Prostate gland (tissue), 2 donors: ENCODE results near the gene MDGA2. TPM values are rescaled to one million over a fixed set of nuclear protein-coding genes. Genes with fewer than 3 reads are reported as not detected.

Experiments used
- DNase-seq: peaks from one replicate; pipeline ENCODE4 v3.0.0-alpha.2; 2019; ENCODE audit warnings: low spot score
- H3K27ac ChIP-seq, 2 donors: fragments of 200-600 bp; sonication (generic); 2 replicates each; pipeline ENCODE4 v1.5.1; 2017 to 2019
- H3K27me3 ChIP-seq: fragments of 200-600 bp; sonication (generic); replicated peaks from 2 replicates; pipeline ENCODE4 v1.5.1; 2019; ENCODE audit not compliant: insufficient read depth
- H3K36me3 ChIP-seq, 2 donors: fragments of 200-600 bp; sonication (generic); 1 replicate in 1 of 2; 2 replicates in 1 of 2; pipeline versions ENCODE4 v1.5.1 to v1.8.1; 2017 to 2019
- H3K4me1 ChIP-seq: fragments of 200-600 bp; sonication (generic); replicated peaks from 2 replicates; pipeline ENCODE4 v1.5.1; 2019
- H3K4me3 ChIP-seq, 2 donors: fragments of 200-600 bp; sonication (generic); 2 replicates each; pipeline ENCODE4 v1.5.1; 2017 to 2019
- H3K9me3 ChIP-seq: fragments of 200-600 bp; sonication (generic); 2 replicates; pipeline ENCODE4 v1.5.1; 2017
- POLR2A ChIP-seq: fragments of 450-650 bp; IDR thresholded peaks from one replicate; pipeline ENCODE4 v1.6.1; 2016; ENCODE audit warnings: antibody characterized with exemption, mild to moderate bottlenecking
- POLR2AphosphoS5 ChIP-seq: sonication (generic); formaldehyde crosslinking; IDR thresholded peaks from one replicate; pipeline ENCODE4 v1.6.1; 2017; ENCODE audit warnings: antibody characterized with exemption
- WGBS: methylation state at CpG from one replicate; pipeline ENCODE4 v1.1.5; 2018; 5-methylcytosine and 5-hydroxymethylcytosine counted together
- intact Hi-C: fragments of 100-400 bp; cut with DNase I; formaldehyde crosslinking; loops from one replicate; pipeline ENCODE4 v1.14.2; 2022
- total RNA-seq, 2 donors: library from RNA; depleted of rRNA; stranded (reverse); fragments of >200 nt; gene quantifications; one replicate each; pipeline ENCODE4 v1.1.0, GENCODE V29; 2016
- TF ChIP-seq, protein P1 (sequence below), 4 experiments: fragments of 200-600 bp in 2 of 4; fragments of 450-650 bp in 2 of 4; sonication (generic) in 2 of 4; IDR thresholded peaks; 1 replicate in 3 of 4; 2 replicates in 1 of 4; pipeline ENCODE4 v1.5.1; 2016 to 2019; ENCODE audit warnings: antibody characterized with exemption in 4 of 4, mild to moderate bottlenecking in 2 of 4, moderate library complexity in 2 of 4

The MDGA2 gene
- total RNA-seq, 2 donors from 2014 or later = 2.1 TPM; not detected in 1

DNA sequence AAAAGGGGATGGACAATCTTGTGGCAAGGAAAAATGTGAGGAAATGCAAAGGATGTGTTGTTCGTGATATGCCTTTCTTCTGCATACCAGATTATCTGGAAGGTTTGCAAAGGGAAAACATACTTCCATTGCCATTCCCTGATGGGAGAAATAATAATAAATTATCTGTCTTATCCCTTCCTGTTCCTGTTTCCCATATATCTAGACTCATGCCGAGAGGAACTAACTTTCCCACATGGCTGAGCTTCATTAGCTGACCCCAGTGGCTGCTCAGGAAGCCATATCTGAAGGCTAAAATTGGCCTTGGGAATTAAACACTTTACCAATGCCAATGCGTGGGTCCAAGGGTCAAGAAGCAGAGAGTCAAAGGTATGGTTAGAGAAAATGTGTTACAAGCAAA lies 439.8 kb downstream of the MDGA2 start:
- no peak for DNase-seq
- H3K4me1 ChIP-seq = no peaks in the 10 kb centered on the region
- H3K4me3 ChIP-seq = no peak overlapping the region
- WGBS = 88% methylated on average over 3 of the region's 3 CpGs
- intact Hi-C loops = no loop called here
- H3K27ac ChIP-seq = no peak overlapping the region
- no peaks in the 10 kb centered on the region for H3K36me3 ChIP-seq
- no peak for TF ChIP-seq POLR2A
- TF ChIP-seq, protein P1, sequence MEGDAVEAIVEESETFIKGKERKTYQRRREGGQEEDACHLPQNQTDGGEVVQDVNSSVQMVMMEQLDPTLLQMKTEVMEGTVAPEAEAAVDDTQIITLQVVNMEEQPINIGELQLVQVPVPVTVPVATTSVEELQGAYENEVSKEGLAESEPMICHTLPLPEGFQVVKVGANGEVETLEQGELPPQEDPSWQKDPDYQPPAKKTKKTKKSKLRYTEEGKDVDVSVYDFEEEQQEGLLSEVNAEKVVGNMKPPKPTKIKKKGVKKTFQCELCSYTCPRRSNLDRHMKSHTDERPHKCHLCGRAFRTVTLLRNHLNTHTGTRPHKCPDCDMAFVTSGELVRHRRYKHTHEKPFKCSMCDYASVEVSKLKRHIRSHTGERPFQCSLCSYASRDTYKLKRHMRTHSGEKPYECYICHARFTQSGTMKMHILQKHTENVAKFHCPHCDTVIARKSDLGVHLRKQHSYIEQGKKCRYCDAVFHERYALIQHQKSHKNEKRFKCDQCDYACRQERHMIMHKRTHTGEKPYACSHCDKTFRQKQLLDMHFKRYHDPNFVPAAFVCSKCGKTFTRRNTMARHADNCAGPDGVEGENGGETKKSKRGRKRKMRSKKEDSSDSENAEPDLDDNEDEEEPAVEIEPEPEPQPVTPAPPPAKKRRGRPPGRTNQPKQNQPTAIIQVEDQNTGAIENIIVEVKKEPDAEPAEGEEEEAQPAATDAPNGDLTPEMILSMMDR (IDR thresholded peaks at IDR 0.05) = no peak
- no peak for TF ChIP-seq POLR2AphosphoS5
- H3K9me3 ChIP-seq = no peaks in the 10 kb centered on the region
- H3K27me3 ChIP-seq = no peaks in the 10 kb centered on the region

DNA sequence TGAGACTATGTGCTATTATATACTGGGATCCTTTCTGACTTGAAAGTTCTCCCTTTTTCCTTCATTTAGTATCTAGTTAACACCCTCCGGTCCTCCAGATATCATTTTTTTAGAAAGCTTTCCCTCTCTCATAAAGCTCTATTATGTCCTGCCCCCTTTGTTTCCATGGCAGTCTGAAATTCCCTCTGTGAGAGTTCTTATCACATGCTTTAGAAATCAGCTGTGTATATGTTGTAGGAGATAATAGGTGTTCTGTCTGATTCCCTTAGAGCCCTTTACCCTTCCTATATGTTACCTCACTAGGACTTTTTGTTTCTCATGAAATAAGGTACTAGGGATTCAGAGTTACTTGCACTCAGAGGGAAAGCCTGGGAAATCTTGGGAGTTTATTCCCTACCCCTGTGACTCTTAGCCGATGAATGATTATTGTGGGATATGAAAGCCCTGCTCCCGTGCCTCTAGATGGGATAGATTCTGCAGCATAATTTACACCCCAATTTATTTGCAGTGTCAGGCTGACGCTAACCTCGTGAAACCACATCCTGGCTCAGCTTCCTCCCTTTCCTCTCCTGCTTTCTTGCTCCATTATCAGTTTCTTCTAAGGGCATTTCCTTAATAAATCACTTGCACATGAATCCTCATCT lies 448.4 kb downstream of the MDGA2 start:
- TF ChIP-seq, protein P1 (IDR thresholded peaks at IDR 0.05) = no peak
- TF ChIP-seq POLR2A = no peak
- TF ChIP-seq POLR2AphosphoS5 = no peak
- no peak overlapping the region for H3K27ac ChIP-seq
- no peak overlapping the region for H3K4me3 ChIP-seq
- 56% methylated on average over 5 of the region's 5 CpGs for WGBS
- intact Hi-C loops = no loop called here
- no peak for DNase-seq
- no peaks in the 10 kb centered on the region for H3K27me3 ChIP-seq
- no peaks in the 10 kb centered on the region for H3K4me1 ChIP-seq
- no peaks in the 10 kb centered on the region for H3K9me3 ChIP-seq
- H3K36me3 ChIP-seq = no peaks in the 10 kb centered on the region

DNA sequence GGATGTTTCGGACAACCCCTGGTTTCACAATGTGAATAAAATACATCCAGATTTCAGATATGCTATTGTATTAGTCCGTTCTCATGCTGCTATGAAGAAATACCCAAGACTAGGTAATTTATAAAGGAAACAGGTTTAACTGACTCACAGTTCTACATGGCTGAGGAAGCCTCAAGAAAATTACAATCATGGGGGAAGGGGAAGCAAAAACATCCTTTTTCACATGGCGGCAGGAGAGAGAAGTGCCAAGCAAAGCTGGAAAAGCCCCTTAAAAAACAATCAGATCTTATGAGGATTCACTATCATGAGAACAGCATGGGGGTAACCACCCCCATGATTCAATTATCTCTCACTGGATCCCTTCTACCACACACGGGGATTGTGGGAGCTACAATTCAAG lies 451.7 kb downstream of the MDGA2 start:
- TF ChIP-seq POLR2AphosphoS5 (no peak), POLR2A (no peak)
- TF ChIP-seq, protein P1 (IDR thresholded peaks at IDR 0.05) = no peak
- no peaks in the 10 kb centered on the region for H3K4me1 ChIP-seq
- 88% methylated on average over 4 of the region's 4 CpGs for WGBS
- no peaks in the 10 kb centered on the region for H3K9me3 ChIP-seq
- H3K36me3 ChIP-seq = no peaks in the 10 kb centered on the region
- no peak for DNase-seq
- no peaks in the 10 kb centered on the region for H3K27me3 ChIP-seq
- H3K4me3 ChIP-seq = no peak overlapping the region
- no peak overlapping the region for H3K27ac ChIP-seq
- intact Hi-C loops = no loop called here

DNA sequence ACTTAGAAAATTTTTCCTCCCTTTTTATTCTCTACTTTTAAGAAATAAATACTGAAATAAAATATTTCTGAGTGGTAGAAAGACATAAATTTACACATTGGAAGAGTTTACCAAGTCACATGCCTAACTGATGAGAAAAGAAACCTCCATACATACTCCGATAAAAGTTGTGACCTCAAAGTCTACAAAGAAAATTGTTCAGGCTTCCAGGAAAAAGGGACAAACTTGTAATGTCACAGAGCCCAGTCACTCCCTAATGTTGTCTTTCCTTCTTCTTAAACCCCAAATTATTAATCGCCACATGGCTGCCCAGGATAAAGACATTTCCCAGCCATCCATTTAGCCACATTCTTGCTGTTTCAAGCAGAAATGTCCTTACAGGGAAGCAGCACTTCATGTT lies 455.3 kb downstream of the MDGA2 start:
- Histone ChIP-seq H3K9me3 (no peaks in the 10 kb centered on the region), H3K27me3 (no peaks in the 10 kb centered on the region)
- 82% methylated on average over 2 of the region's 2 CpGs for WGBS

DNA sequence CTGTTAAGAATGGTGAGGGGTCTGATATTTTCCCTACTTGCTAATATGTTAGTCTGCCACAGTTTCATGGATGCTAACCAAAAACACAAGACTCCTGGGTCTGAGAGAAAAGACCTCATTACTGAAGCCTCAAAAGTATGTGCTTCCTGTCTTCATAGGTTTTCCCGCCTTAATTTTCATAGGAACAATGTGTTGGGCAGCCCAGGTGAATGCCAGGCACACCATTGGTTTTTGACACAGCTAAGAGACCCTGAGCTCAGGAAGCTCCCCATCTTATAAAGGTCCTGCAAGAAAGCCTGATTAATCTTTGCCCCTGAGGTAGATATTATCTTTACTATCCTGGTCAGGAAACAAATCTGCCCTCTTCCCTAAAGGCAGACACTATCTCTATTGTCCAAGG lies 464.1 kb downstream of the MDGA2 start:
- Histone ChIP-seq H3K4me1 (no peaks in the 10 kb centered on the region), H3K36me3 (no peaks in the 10 kb centered on the region), H3K4me3 (no peak overlapping the region), H3K9me3 (no peaks in the 10 kb centered on the region), H3K27me3 (no peaks in the 10 kb centered on the region), H3K27ac (no peak overlapping the region)
- WGBS = 63% methylated on average over 1 of the region's 1 CpG
- no peak for TF ChIP-seq POLR2AphosphoS5
- TF ChIP-seq, protein P1 (IDR thresholded peaks at IDR 0.05) = no peak
- TF ChIP-seq POLR2A = no peak
- intact Hi-C loops = no loop called here
- no peak for DNase-seq

More for the DNA sequence above, 455.3 kb downstream of the MDGA2 start:
- intact Hi-C loops = no loop called here
- no peak overlapping the region for H3K4me3 ChIP-seq
- no peaks in the 10 kb centered on the region for H3K36me3 ChIP-seq
- no peak overlapping the region for H3K27ac ChIP-seq
- no peak for DNase-seq
- H3K4me1 ChIP-seq = no peaks in the 10 kb centered on the region
- no peak for TF ChIP-seq POLR2AphosphoS5
- TF ChIP-seq, protein P1 (IDR thresholded peaks at IDR 0.05) = no peak
- TF ChIP-seq POLR2A = no peak
